GM12891 (cell line): ENCODE results near the gene INSRR.

Experiments used
- POLR2A ChIP-seq: IDR thresholded peaks from 2 replicates; pipeline ENCODE4 v1.6.1; 2011; ENCODE audit warnings: low read depth, low read length, control low read depth
- SPI1 ChIP-seq: IDR thresholded peaks from 2 replicates; pipeline ENCODE4 v1.6.1; 2011; ENCODE audit warnings: low read depth, low read length, control low read depth
- TAF1 ChIP-seq: IDR thresholded peaks from 2 replicates; pipeline ENCODE4 v1.6.1; 2011; ENCODE audit warnings: low read depth, low read length, control low read depth

GRCh38 chr1:156795374-156795733 lies 63.6 kb downstream of the INSRR start:
- TF ChIP-seq POLR2A = no peak
- TF ChIP-seq SPI1 = no peak
- TF ChIP-seq TAF1 = no peak
